K562 (cell line): ENCODE data around the gene SPAM1. TPM values are rescaled to one million over a fixed set of nuclear protein-coding genes. Genes with fewer than 3 reads are reported as not detected.

Experiments used
- ARID2 ChIP-seq: fragments of 450-650 bp; IDR thresholded peaks from 2 replicates; pipeline ENCODE4 v1.6.1; 2017; ENCODE audit warnings: antibody characterized with exemption, mild to moderate bottlenecking
- CREB3 ChIP-seq: fragments of 450-650 bp; conservative IDR thresholded peaks from 2 replicates; pipeline ENCODE4 v1.6.1; 2016; ENCODE audit warnings: missing genetic modification characterization, low read depth, mild to moderate bottlenecking, missing compliant biosample characterization, moderate library complexity
- CXXC5 ChIP-seq: fragments of 250-450 bp; sonication (Bioruptor Pico); IDR thresholded peaks from 2 replicates; pipeline ENCODE4 v1.8.0; 2022; ENCODE audit warnings: inconsistent platforms, mild to moderate bottlenecking, moderate library complexity
- DPF2 ChIP-seq: fragments of 450-650 bp; IDR thresholded peaks from 2 replicates; pipeline ENCODE4 v1.6.1; 2016
- ELK1 ChIP-seq: sonication (generic); formaldehyde crosslinking; IDR thresholded peaks from 2 replicates; pipeline ENCODE4 v1.8.1; 2022; ENCODE audit warnings: missing genetic modification reagents
- EP300 ChIP-seq: IDR thresholded peaks from 2 replicates; pipeline ENCODE4 v1.6.1; 2012; ENCODE audit warnings: low read length, improper control_type of control experiment
- HNRNPH1 ChIP-seq: fragments of 200-400 bp; formaldehyde crosslinking; optimal IDR thresholded peaks from 2 replicates; pipeline ENCODE3; 2017; ENCODE audit warnings: low read depth, mild to moderate bottlenecking, low read length, moderate library complexity
- MED1 ChIP-seq: sonication (generic); formaldehyde crosslinking; IDR thresholded peaks from 2 replicates; pipeline ENCODE4 v1.8.1; 2023; ENCODE audit warnings: missing genetic modification reagents, borderline replicate concordance
- NFIC ChIP-seq: fragments of 450-650 bp; IDR thresholded peaks from 2 replicates; pipeline ENCODE4 v1.6.1; 2017; ENCODE audit warnings: mild to moderate bottlenecking, inconsistent platforms
- NR2F6 ChIP-seq: fragments of 450-650 bp; formaldehyde crosslinking; IDR thresholded peaks from 2 replicates; pipeline ENCODE4 v1.4.0; 2020; ENCODE audit warnings: mild to moderate bottlenecking
- PTTG1 ChIP-seq: fragments of 450-650 bp; IDR thresholded peaks from 2 replicates; pipeline ENCODE4 v1.6.1; 2016; ENCODE audit warnings: low read depth, mild to moderate bottlenecking, missing genetic modification characterization, missing compliant biosample characterization
- RBFOX2 ChIP-seq: fragments of 200-400 bp; formaldehyde crosslinking; IDR thresholded peaks from 2 replicates; pipeline ENCODE4 v1.6.1; 2017; ENCODE audit warnings: low read depth, mild to moderate bottlenecking, low read length, moderate library complexity
- RBM25 ChIP-seq: fragments of 200-400 bp; formaldehyde crosslinking; IDR thresholded peaks from 2 replicates; pipeline ENCODE4 v1.6.1; 2018; ENCODE audit warnings: low read length, low read depth, moderate library complexity; ENCODE audit not compliant: severe bottlenecking
- RCOR1 ChIP-seq, 2 experiments: IDR thresholded peaks; 2 replicates each; pipeline ENCODE4 v1.6.1; 2012; ENCODE audit warnings: low read depth in 2 of 2, low read length in 2 of 2, borderline replicate concordance in 1 of 2, improper control_type of control experiment in 1 of 2
- RNF2 ChIP-seq: sonication (generic); IDR thresholded peaks from 2 replicates; pipeline ENCODE4 v1.6.1; 2016
- SLC30A9 ChIP-seq: fragments of 250-450 bp; sonication (Bioruptor Pico); IDR thresholded peaks from 2 replicates; pipeline ENCODE4 v1.8.0; 2022; ENCODE audit warnings: mild to moderate bottlenecking, moderate library complexity
- SMARCB1 ChIP-seq: IDR thresholded peaks from 2 replicates; pipeline ENCODE4 v1.6.1; 2011; ENCODE audit warnings: improper control_type of control experiment, low read depth; ENCODE audit not compliant: insufficient read length
- TCFL5 ChIP-seq: fragments of 250-450 bp; sonication (Bioruptor Pico); conservative IDR thresholded peaks from 2 replicates; pipeline ENCODE4 v1.6.1; 2021; ENCODE audit warnings: mild to moderate bottlenecking, moderate library complexity, matching md5 sums
- UBTF ChIP-seq, 2 experiments: IDR thresholded peaks; 2 replicates each; pipeline ENCODE4 v1.6.1; 2012; ENCODE audit warnings: improper control_type of control experiment in 2 of 2, low read depth in 2 of 2, low read length in 2 of 2, borderline replicate concordance in 1 of 2
- ZFP1 ChIP-seq: fragments of 450-650 bp; formaldehyde crosslinking; IDR thresholded peaks from 2 replicates; pipeline ENCODE4 v1.4.0; 2020; ENCODE audit warnings: mild to moderate bottlenecking, mixed read lengths
- ZNF140 ChIP-seq: fragments of 250-450 bp; sonication (Bioruptor Pico); IDR thresholded peaks from 2 replicates; pipeline ENCODE4 v1.8.0; 2021; ENCODE audit warnings: moderate library complexity, mild to moderate bottlenecking, inconsistent platforms
- ZNF280A ChIP-seq: fragments of 450-650 bp; IDR thresholded peaks from 2 replicates; pipeline ENCODE4 v1.6.1; 2018; ENCODE audit warnings: mild to moderate bottlenecking, low read depth; ENCODE audit not compliant: partially characterized antibody
- ZNF354B ChIP-seq: fragments of 250-450 bp; sonication (Bioruptor Pico); IDR thresholded peaks from 2 replicates; pipeline ENCODE4 v1.4.0; 2020
- ZNF586 ChIP-seq: fragments of 450-650 bp; formaldehyde crosslinking; conservative IDR thresholded peaks from 2 replicates; pipeline ENCODE4 v1.4.0; 2020; ENCODE audit warnings: mild to moderate bottlenecking, moderate library complexity
- ZNF77 ChIP-seq: fragments of 250-450 bp; sonication (Bioruptor Pico); IDR thresholded peaks from 2 replicates; pipeline ENCODE4 v1.5.0; 2020
- ZSCAN32 ChIP-seq: fragments of 450-650 bp; formaldehyde crosslinking; IDR thresholded peaks from 2 replicates; pipeline ENCODE4 v1.4.0; 2020; ENCODE audit warnings: mild to moderate bottlenecking, moderate library complexity
- polyA plus RNA-seq, 8 experiments: library from polyadenylated mRNA; depleted of rRNA in 4 of 8; stranded (reverse) in 5 of 8; unstranded in 3 of 8; fragments of >200 nt; fragmentation: Nextera tagmentation in 2 of 8; fragmentation: Illumina TruSeq in 1 of 8; extraction: Ambion mirVana in 2 of 8; extraction: Trizol in 1 of 8; gene quantifications; 2 replicates each; pipeline versions ENCODE4 v1.2.1 to v1.2.3, GENCODE V29; 2011 to 2014; ENCODE audit warnings: inconsistent platforms in 1 of 8, missing spikeins in 1 of 8
- total RNA-seq, 7 experiments: library from RNA; depleted of rRNA in 6 of 7; stranded (reverse); fragments of >200 nt in 6 of 7; fragmentation: Illumina TruSeq in 2 of 7; extraction: Trizol in 2 of 7; gene quantifications; 2 replicates each; pipeline versions ENCODE4 v1.2.1 to v1.2.3, GENCODE V29; 2011 to 2021; ENCODE audit warnings: low replicate concordance in 1 of 7

SPAM1 gene
- total and polyA plus RNA-seq, 9 of the 15 experiments (the other 6 are each of a cell fraction or from before 2014, with no cell fraction given), result not detected

- TF ChIP-seq UBTF (IDR thresholded peaks at IDR 0.05; ENCODE audit: borderline replicate concordance in 1 of 2, low read depth in 2 of 2, low read length in 2 of 2), result no peak
- TF ChIP-seq DPF2, result no peak
- no peak for TF ChIP-seq RBM25
- peak; percentile 73 for TF ChIP-seq CXXC5
- TF ChIP-seq TCFL5 (CRISPR knock-in tag), result peak; percentile 85
- TF ChIP-seq ZNF280A, result no peak
- TF ChIP-seq PTTG1 (tag), result peak; percentile 92
- TF ChIP-seq ZSCAN32 (CRISPR knock-in tag), result peak; percentile 87
- no peak for TF ChIP-seq HNRNPH1
- TF ChIP-seq SMARCB1, result no peak
- no peak for TF ChIP-seq ZNF140 (CRISPR knock-in tag)
- TF ChIP-seq RCOR1 (IDR thresholded peaks at IDR 0.05; ENCODE audit: borderline replicate concordance in 1 of 2, low read depth in 2 of 2, low read length in 2 of 2), result no peak
- peak; percentile 93 for TF ChIP-seq CREB3
- TF ChIP-seq NR2F6 (CRISPR knock-in tag), result peak; percentile 92
- no peak for TF ChIP-seq NFIC
- no peak for TF ChIP-seq ZNF77
- no peak for TF ChIP-seq ARID2
- TF ChIP-seq ZNF354B, result peak; percentile 95
- TF ChIP-seq RBFOX2, result no peak
- TF ChIP-seq EP300, result no peak
- no peak for TF ChIP-seq SLC30A9 (CRISPR knock-in tag)
- TF ChIP-seq ZNF586 (CRISPR knock-in tag), result no peak
- no peak for TF ChIP-seq ELK1 (CRISPR knock-in tag)
- no peak for TF ChIP-seq MED1 (CRISPR knock-in tag)
- peak; percentile 86 for TF ChIP-seq ZFP1
- TF ChIP-seq RNF2, result no peak
These were observed 68.0 kb downstream of the SPAM1 start (continued) for GRCh38 chr7:123992913-123993518.
